GM21737 (cell line): ENCODE data around the gene ST6GALNAC1.

Experiments used
- ATAC-seq: cut with Tn5 transposase; IDR thresholded peaks from one replicate; pipeline ENCODE4 v1.9.1; 2021; ENCODE audit warnings: mild to moderate bottlenecking, moderate library complexity; ENCODE audit not compliant: unreplicated experiment

Gene ST6GALNAC1, protein sequence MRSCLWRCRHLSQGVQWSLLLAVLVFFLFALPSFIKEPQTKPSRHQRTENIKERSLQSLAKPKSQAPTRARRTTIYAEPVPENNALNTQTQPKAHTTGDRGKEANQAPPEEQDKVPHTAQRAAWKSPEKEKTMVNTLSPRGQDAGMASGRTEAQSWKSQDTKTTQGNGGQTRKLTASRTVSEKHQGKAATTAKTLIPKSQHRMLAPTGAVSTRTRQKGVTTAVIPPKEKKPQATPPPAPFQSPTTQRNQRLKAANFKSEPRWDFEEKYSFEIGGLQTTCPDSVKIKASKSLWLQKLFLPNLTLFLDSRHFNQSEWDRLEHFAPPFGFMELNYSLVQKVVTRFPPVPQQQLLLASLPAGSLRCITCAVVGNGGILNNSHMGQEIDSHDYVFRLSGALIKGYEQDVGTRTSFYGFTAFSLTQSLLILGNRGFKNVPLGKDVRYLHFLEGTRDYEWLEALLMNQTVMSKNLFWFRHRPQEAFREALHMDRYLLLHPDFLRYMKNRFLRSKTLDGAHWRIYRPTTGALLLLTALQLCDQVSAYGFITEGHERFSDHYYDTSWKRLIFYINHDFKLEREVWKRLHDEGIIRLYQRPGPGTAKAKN

DNA sequence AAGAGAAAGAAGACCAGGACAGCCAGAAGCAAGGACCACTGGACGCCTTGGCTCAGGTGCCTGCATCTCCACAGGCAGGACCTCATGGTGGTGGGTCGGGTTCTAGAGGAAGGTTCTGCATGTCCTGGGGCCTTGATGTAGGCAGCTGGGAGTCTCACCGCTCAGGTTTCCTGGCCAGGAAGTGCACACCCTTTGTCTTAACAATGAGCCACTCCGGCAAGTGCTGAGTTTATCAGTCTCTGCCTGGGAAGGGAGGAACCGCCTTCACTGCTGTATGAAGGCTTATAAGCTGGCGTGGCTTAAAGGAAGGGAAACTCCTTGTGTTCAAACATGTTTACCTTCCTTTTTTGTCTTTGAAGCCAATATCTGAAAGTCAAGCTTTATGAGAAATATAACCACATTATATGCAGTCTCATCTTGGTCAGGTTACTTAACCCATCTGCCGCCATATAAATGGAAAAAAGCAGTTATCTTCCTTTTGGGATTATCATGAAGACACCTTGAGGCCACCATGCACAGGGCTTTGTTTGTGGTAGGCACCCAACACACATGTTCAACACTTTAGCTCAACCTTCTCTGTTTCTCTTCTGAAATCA is at the start of gene ST6GALNAC1:
ST6GALNAC1 (minus strand) TSS at position 205 of the 596 bp plus-strand sequence; CDS start at position 86, 119 bp downstream.
- ATAC-seq: no peak

DNA sequence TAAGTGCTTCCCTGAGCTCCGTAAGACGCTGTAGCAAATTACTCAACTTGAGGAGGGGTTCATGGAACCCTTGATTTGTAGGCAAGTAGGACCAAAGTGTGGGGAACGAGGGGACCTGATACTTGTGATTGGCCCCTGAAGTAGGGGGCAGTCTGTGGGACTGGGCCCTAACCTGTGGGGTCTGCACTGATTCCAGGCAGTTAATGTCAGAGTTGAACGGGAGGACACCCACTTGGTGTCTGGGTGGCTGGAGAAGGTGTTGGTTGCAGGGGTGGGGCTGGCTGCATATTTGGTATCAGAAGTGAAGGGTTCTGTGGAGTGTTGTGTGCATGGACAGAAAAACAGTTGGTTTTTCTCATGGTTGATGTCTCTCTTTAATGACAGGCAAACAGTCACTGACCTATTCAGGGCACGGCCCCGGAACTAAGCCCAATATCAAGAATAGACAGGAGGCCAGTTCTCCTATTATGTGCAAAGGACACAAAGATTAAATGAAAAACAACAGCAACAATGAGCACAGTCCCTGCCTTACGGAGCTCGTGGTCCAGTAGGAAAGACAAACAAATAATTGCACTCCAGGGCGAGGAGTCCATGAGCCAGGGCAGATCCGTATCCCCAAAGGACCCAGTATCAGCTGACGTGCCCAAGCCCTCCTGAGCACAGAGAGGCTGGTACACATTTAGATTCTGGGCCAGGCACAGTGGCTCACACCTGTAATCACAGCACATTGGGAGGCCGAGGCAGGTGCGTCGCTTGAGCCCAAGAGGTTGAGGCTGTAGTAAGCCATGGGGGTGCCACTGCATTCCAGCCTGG is 48.0 kb upstream of the ST6GALNAC1 start:
- no peak for ATAC-seq

DNA sequence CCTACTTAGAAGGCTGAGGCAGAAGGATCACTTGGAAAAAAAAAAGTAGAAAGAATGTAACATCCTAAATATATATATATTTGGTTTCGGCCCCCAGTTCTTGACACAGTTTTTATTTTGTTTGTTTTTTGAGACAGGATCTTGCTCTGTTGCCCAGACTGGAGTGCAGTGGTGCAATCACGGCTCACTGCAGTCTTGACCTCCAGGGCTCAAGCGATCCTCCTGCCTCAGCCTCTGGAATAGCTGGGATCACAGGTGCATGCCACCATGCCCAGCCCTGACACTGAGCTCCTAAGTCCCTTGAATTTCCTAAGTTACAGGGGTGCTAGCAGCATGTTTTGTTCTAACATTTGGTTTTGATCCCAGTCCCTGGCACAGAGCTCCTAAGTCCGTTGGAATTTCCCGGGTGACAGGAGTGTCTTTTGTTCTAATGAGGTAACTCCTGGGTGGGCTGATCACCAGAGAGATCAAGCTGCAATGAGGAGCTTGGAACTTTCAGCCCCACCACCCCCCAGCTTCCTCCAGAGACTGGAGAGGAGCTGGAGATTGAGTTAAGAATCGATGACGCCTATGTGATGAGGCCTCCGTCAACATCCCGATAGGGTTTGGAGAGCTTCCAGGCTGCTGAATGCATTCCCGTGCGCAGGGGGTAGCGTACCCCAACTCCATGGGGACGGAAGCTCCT is 47.2 kb upstream of the ST6GALNAC1 start:
- ATAC-seq: no peak

DNA sequence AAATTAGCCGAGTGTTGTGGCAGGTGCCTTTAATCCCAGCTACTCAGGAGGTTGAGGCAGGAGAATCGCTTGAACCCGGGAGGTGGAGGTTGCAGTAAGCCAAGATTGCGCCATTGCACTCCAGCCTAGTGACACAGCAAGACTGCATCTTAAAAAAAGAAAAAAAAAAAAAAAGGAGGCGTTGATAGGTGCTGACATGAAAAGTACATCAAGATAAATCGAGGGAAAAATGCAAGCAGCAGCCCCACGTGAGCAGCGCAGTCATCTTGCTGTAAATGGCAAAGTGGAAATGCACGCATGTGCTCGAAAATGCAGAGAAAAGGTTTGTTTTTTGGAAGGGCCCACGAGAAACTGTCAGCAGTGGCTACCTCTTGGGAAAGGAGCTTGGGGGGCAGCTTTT is 46.3 kb upstream of the ST6GALNAC1 start:
- ATAC-seq: no peak

DNA sequence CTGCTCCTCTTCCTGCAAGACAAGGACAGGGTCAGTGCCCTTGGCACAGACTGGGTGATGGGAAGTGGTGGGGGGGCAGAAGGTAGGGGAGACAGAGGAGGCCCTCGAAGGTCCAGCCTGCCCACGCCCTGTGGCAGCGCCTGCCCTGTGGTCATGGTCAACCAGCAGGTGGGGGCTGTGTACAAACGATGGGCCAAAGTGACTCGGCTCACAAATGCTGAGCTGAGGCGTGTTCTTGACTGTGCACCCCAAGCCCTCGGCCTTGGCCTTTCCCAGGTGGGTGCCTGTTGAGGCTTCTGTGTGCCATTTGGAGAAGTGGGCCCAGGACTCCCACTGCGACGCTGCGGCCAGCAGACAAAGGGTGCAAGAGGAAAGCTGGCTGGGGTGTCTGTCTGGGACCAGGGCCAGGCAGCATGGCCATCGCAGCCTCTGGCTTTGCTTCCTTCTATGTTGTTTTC is 44.6 kb upstream of the ST6GALNAC1 start:
- ATAC-seq: no peak

DNA sequence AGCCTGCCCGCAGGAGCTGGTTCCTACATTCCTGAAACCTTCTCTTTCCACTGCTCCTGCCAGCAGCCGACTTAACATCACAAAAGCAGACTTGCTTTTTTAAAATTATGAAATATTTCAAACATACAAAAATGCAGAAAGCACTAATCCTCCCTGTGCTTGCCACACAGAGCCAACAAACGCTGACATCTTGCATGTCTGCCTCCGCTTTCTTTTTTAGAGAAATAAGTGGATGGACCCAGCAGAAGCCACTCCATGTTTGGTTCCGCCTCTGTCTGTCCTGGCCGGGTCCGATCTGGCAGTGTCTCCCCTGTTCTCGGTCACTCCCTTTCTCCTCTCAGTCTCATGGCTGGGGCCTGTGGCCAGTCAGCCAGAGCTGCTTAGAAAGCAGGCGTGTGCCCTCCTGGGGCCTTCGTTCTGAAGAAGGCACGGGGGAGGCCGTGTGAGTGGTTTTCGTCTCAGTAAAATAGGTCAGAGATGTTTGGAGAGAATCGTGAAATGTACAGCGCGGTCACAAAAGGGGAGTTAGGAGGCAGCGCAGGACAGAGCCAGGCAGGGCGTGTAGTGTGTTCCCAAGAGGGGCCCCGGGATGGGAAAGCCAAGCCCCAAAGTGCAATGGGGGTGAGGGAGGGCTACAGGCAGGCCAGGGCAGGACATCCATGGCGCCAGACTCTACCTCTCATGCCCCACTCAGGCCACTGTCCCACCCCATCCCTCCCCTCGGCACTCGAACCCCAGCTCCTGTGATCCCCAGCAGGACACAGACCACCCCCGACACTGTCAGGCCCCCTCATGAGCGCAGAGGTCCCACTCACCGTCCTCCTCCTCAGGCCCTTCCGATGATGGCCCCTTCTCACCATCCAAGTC is 44.0 kb upstream of the ST6GALNAC1 start:
- ATAC-seq: no peak

DNA sequence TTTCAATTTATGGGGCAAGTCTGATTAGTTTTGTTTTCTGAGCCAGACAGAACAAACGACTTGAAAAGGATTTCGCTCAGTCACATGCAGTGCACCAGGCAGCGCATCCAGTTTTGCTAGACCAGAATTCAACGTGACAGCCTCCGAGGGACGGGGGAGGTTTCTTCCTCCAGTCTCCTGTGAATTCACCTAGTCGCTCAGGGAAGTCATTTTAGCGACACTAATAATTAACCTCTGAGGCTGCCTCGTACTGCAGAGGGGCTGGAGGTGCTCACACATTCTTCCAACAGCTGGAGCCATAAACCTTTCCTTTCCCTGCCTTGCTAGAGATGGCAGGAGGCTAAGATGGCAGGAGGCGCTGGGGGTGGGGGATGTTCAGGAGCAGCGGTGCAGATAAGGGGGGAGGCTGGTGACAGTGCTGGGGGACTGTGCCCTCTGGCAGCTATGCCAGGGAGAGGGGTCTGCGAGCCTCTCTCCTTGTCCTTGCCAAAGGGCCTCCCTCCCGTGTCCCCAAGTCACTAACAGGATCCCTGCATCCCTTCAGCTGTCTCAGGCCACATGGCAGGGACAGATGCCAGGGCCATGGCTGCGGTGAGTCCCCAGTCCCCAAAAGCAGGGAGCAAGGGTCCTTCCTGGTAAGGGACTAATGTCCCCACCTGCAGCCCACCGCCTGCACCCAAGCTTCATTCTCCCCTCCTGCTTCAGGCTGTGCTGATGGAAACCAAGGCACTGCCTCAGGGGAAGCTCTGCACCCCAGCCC is 43.2 kb upstream of the ST6GALNAC1 start:
- no peak for ATAC-seq

DNA sequence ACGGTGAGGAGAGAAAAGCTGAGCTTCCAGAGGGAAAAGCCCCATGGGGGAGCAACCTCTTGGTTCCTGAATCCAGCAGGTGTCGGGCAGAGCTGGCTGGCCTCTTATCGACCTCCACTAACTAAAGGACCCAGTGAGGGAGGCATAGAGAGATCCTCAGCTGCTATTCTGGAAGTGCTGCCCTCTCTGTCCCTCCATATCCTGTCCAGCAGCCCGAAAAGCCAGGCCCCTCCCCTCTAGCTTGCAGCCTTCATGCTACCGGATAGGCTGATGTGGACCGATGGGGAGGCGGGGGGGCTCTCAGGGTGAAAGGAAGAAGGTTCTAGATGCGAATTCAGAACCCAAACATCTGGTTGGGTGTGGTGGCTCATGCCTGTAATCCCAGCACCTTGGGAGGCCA is 42.3 kb upstream of the ST6GALNAC1 start:
- ATAC-seq: no peak

DNA sequence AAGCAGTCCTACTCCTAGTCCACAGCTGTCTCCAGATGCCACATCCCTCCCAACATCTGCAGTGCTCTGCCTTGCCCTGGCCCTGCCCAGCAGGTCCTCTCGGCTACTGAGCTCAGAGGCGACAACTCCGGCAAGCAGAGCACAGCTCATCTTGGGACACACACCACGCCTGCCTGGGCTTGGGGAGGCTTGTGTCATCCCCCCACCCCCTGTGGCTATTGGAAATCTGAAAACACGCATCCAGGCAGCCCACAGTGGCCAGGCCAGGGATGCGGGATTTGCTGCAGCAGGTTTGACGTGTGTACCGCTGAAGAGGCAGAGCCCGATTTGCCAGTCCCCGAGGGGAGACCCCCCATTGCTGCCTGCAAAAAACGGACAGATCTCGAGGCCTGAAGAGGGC is 41.8 kb upstream of the ST6GALNAC1 start:
- no peak for ATAC-seq

DNA sequence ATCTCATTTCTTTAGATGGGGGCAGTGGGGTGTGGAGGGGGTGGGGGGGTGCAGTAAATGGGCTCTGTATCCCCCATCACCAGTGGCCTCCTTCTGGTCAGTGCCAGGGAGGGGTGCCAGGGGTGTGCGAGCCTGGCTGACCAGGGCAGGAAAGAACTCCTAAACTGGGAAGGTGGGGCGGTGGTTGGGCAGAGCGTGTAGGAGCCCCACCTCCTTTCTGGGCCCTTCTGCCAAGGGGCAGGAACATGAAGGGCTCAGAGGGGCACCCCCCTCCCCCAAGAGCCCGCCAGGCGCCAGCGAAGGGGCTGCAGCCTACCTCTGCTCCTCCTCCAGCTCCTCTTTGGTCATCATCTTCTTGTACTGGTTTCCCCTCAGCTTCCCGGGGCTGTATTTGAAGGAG is 41.2 kb upstream of the ST6GALNAC1 start:
- no peak for ATAC-seq

DNA sequence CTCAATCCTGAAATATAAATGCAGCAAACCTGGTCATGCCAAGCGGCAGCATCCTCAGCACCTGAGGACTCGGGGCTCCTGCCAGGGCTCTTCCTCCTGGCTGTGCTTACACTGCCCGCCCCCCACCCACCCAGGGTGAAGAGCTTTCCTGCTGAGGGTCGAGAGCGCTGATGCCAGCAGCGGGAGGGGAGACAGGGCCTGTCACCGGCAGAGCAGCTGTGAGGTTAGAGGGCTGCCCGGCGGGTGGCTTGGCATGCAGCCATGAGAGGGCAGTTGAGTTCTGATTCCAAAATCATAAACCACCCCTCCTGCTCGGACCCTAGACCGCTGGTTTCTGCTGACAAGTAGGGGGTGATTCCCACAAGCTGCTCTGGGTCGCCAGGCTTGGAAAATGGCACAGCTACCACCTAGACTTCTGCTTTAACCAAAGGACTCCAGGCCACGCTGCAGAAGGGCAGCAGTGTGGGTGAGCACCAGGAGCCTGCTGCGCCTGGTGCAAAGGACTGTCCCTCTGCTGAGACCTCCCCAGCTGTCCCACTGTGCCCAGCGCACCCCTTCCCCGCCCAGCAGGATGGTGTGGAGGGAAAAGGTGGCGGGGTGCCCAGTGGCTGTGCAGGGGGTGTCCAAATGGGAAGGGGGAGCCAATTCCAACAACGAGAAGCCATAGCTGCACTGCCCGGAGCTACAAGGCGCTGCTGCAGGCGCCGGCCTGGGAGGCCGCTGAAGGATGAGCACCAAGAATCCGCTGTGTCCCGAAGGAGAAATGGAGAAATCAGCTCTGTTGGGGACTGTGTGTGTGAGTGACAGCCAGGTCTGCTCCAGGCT is 40.6 kb upstream of the ST6GALNAC1 start:
- ATAC-seq: no peak

DNA sequence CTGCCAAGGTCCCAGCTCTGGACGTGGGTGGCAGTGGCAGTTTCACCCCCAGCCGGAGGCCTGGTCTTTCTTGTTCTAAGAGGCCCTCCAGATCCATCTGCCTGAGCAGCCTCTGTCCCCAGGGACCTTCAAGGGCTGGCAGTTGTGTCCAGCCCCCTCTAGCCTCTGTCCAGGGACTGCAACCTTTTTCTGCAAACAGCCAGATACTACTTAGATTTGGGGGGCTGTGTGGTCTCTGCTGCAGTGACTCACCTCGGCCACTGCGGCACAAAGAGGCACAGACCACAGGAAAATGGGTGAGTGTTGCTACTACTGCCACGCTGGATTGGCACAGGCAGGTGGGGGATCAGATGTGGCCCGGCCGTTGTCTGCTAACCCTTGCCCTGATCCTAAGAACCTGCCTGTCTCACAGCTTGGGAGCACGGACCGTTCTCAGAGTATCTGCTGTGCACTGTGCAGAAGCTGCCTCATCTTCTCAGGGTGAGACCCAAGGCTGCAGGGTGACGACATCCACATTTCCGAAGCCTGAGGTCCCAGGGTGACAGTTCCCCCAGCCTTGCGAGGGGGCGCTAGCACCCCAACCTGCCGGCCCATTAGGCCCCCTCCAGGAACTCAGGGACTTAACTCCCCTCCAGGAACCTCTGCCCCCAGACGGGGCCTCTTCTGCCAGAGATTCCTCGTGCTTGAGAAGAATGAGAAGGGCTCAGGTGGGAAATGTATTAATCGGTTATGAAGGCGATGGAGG is 39.6 kb upstream of the ST6GALNAC1 start:
- no peak for ATAC-seq

DNA sequence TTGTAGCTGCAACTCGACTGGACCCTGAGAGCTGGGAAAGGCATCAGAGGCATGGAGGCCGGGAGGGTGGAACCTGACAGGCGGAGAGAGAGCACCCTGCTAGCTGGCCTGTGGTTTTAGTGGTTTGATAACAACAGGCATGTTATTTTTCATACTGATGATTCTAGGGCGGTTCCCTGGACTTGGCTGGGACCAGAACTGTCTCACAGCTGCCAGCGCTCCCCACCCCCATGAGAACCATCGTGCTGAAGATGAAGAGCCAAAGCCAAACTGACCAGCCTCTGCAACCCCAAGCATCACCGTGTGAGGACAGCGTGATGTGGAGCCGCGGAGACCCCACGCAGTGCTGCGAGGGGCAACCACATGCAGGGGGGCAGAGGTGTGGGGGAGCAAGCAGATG is 38.7 kb upstream of the ST6GALNAC1 start:
- ATAC-seq: no peak

DNA sequence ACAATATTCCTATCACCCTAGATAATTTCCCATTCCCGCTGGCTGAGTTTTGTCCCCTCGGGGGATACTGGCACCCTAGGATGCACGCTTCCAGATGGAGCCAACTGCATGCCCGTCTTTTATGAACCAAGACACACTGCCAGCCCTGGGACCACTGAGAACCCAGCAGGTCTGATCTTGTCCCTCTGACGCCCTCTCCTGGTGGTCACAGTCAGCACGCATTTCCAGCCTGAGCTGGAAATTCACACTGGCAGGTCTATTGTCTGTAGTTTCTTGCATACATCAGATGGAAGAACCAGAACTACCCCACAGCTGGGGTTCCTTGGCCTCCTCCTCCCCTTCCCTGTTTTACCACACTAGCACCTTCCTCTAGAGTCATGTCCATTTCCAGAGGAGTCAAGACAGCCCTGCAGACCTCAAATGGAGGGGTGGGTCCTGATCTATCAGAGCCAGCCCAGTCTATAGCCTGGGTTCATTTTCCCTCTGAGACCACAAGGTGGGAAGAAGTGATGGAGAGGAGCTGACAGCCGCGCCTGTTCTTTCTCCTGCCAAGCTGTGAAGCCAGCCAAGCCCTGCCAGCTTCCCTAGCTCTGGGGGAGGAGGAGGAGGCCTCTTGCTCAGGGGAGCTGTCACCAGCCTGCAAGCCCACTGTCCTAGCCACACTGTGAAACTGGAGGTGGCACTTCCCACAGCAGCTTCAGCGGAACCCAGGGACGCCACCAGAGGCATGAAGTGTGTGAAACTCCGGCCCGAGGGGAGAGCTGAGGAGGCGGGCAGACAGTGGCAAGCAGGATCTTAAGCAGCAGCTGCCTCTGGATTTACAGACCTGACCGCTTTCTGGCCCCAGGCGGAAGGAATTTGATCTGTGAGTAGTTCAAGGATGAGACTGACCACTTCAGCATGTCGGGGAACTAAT is 37.9 kb upstream of the ST6GALNAC1 start:
- no peak for ATAC-seq

DNA sequence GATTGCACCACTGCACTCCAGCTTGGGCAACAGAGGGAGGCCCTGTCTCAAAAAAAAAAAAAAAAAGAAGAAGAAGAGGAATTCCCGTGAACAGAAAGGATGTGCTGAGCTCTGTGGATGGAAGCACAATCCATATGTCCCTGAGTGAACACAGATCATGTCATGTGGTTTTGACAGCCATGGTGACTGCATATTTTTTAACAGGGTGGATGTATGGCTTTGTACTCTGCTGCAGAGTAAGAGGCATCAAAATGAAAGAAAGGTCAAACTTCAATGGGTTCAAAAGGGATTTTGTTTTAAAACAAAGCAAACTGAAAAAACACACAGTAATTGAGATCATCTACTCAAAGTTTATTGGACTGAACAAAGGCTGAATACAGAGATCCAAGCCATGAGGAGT is 35.7 kb upstream of the ST6GALNAC1 start:
- no peak for ATAC-seq

DNA sequence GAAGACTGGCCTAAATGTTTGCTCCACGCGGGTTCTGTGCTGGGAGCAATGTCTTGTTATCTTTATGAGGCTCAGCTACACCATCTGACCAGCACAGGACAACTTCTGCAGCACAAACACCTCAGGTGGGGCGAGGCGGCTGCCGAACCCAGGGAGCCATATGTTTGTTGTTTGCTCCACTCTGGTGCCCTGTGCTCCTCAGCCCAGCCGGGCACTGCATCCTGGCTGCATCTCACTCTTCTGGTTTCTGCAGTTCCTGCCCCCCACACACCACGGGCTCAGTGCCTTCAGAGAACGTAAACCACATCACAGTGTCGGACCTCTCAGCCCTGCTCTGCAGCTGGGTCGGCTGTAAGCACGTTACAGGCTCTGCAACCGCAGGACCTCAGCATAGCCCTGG is 34.8 kb upstream of the ST6GALNAC1 start:
- ATAC-seq: no peak
